Measurements from ENCODE around the gene DDX41.

DDX41 gene

GRCh38 chr5:177496727-177497291 is 20.0 kb downstream of the DDX41 start:
- peak overlapping the region; percentile 76 for H3K4me3 ChIP-seq (ENCODE audit: low read length)
- no peak overlapping the region for H3K27ac ChIP-seq (ENCODE audit: low read length)
- TF ChIP-seq EZH2phosphoT487 (IDR thresholded peaks at IDR 0.05; ENCODE audit: low read length): no peak
- no peak for TF ChIP-seq CTCF (IDR thresholded peaks at IDR 0.05; ENCODE audit: low read length)
- no peak for TF ChIP-seq EZH2 (optimal IDR thresholded peaks at IDR 0.05; ENCODE audit: low read depth, low read length)
- DNase-seq: no peak
- H2AFZ ChIP-seq (ENCODE audit: low read length): peak overlapping the region; percentile 97
- peak overlapping the region; percentile 48; the same call in 1 of the 2 replicates for H3K9ac ChIP-seq (ENCODE audit: low read length)
- H3K9me3 ChIP-seq (replicated peaks; ENCODE audit: insufficient read depth, low read length): no peaks in the 10 kb centered on the region
- H3F3A ChIP-seq (ENCODE audit: insufficient read depth, low read length): peaks cover 4% of the 10 kb centered on the region
- H3K27me3 ChIP-seq (replicated peaks; ENCODE audit: insufficient read depth, low read length): peaks cover 21% of the 10 kb centered on the region
- H3K79me2 ChIP-seq (ENCODE audit: low read length): no peaks in the 10 kb centered on the region
- H3K9me2 ChIP-seq (replicated peaks; ENCODE audit: insufficient read depth, low read length): no peaks in the 10 kb centered on the region
- H3K36me3 ChIP-seq (replicated peaks; ENCODE audit: insufficient read depth, low read length): no peaks in the 10 kb centered on the region
- no peaks in the 10 kb centered on the region; the same call in 1 of the 2 replicates for H4K20me1 ChIP-seq (ENCODE audit: insufficient read depth, low read length)
- peaks cover 10% of the 10 kb centered on the region for H3K4me1 ChIP-seq (ENCODE audit: low read length)
- peak overlapping the region; percentile 100 for H3K4me2 ChIP-seq (ENCODE audit: low read depth, low read length)

GRCh38 chr5:177496070-177496726 is 20.6 kb downstream of the DDX41 start:
- Histone ChIP-seq H3K36me3 (replicated peaks; ENCODE audit: insufficient read depth, low read length) (no peaks in the 10 kb centered on the region), H3K27ac (ENCODE audit: low read length) (no peak overlapping the region), H3K4me1 (ENCODE audit: low read length) (peaks cover 5% of the 10 kb centered on the region), H3K9me2 (replicated peaks; ENCODE audit: insufficient read depth, low read length) (no peaks in the 10 kb centered on the region), H3F3A (ENCODE audit: insufficient read depth, low read length) (no peaks in the 10 kb centered on the region), H2AFZ (ENCODE audit: low read length) (no peak overlapping the region), H3K9me3 (replicated peaks; ENCODE audit: insufficient read depth, low read length) (no peaks in the 10 kb centered on the region), H3K79me2 (ENCODE audit: low read length) (no peaks in the 10 kb centered on the region), H3K27me3 (replicated peaks; ENCODE audit: insufficient read depth, low read length) (peaks cover 21% of the 10 kb centered on the region), H3K9ac (ENCODE audit: low read length) (no peak overlapping the region), H3K4me3 (ENCODE audit: low read length) (no peak overlapping the region), H3K4me2 (ENCODE audit: low read depth, low read length) (peak overlapping the region; percentile 27; the same call in 1 of the 2 replicates), H4K20me1 (ENCODE audit: insufficient read depth, low read length) (no peaks in the 10 kb centered on the region)
- no peak for DNase-seq
- TF ChIP-seq EZH2 (optimal IDR thresholded peaks at IDR 0.05; ENCODE audit: low read depth, low read length) (no peak), CTCF (IDR thresholded peaks at IDR 0.05; ENCODE audit: low read length) (peak; percentile 22; the same call in 1 of the 2 replicates)

- no peak for TF ChIP-seq EZH2 (optimal IDR thresholded peaks at IDR 0.05; ENCODE audit: low read depth, low read length)
- TF ChIP-seq EZH2phosphoT487 (IDR thresholded peaks at IDR 0.05; ENCODE audit: low read length): no peak
- TF ChIP-seq CTCF (IDR thresholded peaks at IDR 0.05; ENCODE audit: low read length): no peak
- H3K36me3 ChIP-seq (replicated peaks; ENCODE audit: insufficient read depth, low read length): no peaks in the 10 kb centered on the region
- H3K9me2 ChIP-seq (replicated peaks; ENCODE audit: insufficient read depth, low read length): no peaks in the 10 kb centered on the region
- H2AFZ ChIP-seq (ENCODE audit: low read length): no peak overlapping the region
- DNase-seq: no peak
- no peaks in the 10 kb centered on the region for H3F3A ChIP-seq (ENCODE audit: insufficient read depth, low read length)
- H3K27ac ChIP-seq (ENCODE audit: low read length): no peak overlapping the region
- H3K4me2 ChIP-seq (ENCODE audit: low read depth, low read length): no peak overlapping the region
- no peaks in the 10 kb centered on the region for H4K20me1 ChIP-seq (ENCODE audit: insufficient read depth, low read length)
- H3K9ac ChIP-seq (ENCODE audit: low read length): no peak overlapping the region
- H3K4me3 ChIP-seq (ENCODE audit: low read length): no peak overlapping the region
- no peaks in the 10 kb centered on the region for H3K9me3 ChIP-seq (replicated peaks; ENCODE audit: insufficient read depth, low read length)
- peaks cover 5% of the 10 kb centered on the region for H3K4me1 ChIP-seq (ENCODE audit: low read length)
- peaks cover 21% of the 10 kb centered on the region for H3K27me3 ChIP-seq (replicated peaks; ENCODE audit: insufficient read depth, low read length)
- H3K79me2 ChIP-seq (ENCODE audit: low read length): no peaks in the 10 kb centered on the region
These were observed 21.3 kb downstream of the DDX41 start for GRCh38 chr5:177495243-177496060.

All from MM.1S (cell line).